HepG2 (cell line): Measurements from ENCODE around the gene VENTX. TPM values are rescaled to one million over a fixed set of nuclear protein-coding genes. Genes with fewer than 3 reads are reported as not detected.

Source experiments
- BCL3 ChIP-seq: sonication (generic); formaldehyde crosslinking; IDR thresholded peaks from 2 replicates; pipeline ENCODE4 v1.5.1; 2020; ENCODE audit warnings: mild to moderate bottlenecking, missing genetic modification reagents, moderate library complexity
- CREM ChIP-seq, 2 experiments: sonication (generic) in 1 of 2; formaldehyde crosslinking in 1 of 2; IDR thresholded peaks; 2 replicates each; pipeline versions ENCODE4 v1.4.0 to v1.6.1; 2016 to 2020; ENCODE audit warnings: antibody characterized with exemption in 1 of 2, mild to moderate bottlenecking in 1 of 2, missing genetic modification reagents in 1 of 2
- DNMT3B ChIP-seq: conservative IDR thresholded peaks from 2 replicates; pipeline ENCODE4 v1.6.1; 2016; ENCODE audit warnings: missing biosample characterization, control low read depth
- GATA4 ChIP-seq: sonication (generic); IDR thresholded peaks from 2 replicates; pipeline ENCODE4 v1.6.1; 2016; ENCODE audit warnings: antibody characterized with exemption, low read depth, borderline replicate concordance
- GATAD2A ChIP-seq: IDR thresholded peaks from 2 replicates; pipeline ENCODE4 v1.6.1; 2016
- KDM6A ChIP-seq: IDR thresholded peaks from 2 replicates; pipeline ENCODE4 v1.6.1; 2016; ENCODE audit warnings: low read depth
- MED8 ChIP-seq: sonication (generic); formaldehyde crosslinking; IDR thresholded peaks from 2 replicates; pipeline ENCODE4 v1.8.1; 2023; ENCODE audit warnings: mild to moderate bottlenecking, missing genetic modification reagents; ENCODE audit not compliant: insufficient replicate concordance
- MTA3 ChIP-seq: sonication (generic); formaldehyde crosslinking; IDR thresholded peaks from 2 replicates; pipeline ENCODE4 v1.4.0; 2020; ENCODE audit warnings: missing genetic modification reagents
- MXD1 ChIP-seq: sonication (generic); formaldehyde crosslinking; IDR thresholded peaks from 2 replicates; pipeline ENCODE4 v1.4.0; 2020; ENCODE audit warnings: mild to moderate bottlenecking, missing genetic modification reagents
- MYPOP ChIP-seq: sonication (generic); formaldehyde crosslinking; IDR thresholded peaks from 2 replicates; pipeline ENCODE4 v1.8.1; 2023; ENCODE audit warnings: mild to moderate bottlenecking, moderate library complexity, missing genetic modification reagents
- NR2C2 ChIP-seq: sonication (generic); formaldehyde crosslinking; IDR thresholded peaks from 2 replicates; pipeline ENCODE4 v1.4.0; 2020; ENCODE audit warnings: missing genetic modification reagents, mild to moderate bottlenecking, moderate library complexity, borderline replicate concordance
- PRPF4 ChIP-seq: fragments of 200-400 bp; formaldehyde crosslinking; IDR thresholded peaks from 2 replicates; pipeline ENCODE4 v1.6.1; 2016; ENCODE audit warnings: low read length, low read depth; ENCODE audit not compliant: poor library complexity, severe bottlenecking
- REPIN1 ChIP-seq: sonication (generic); formaldehyde crosslinking; IDR thresholded peaks from 2 replicates; pipeline ENCODE4 v1.8.0; 2022; ENCODE audit warnings: missing genetic modification reagents, low read depth, mild to moderate bottlenecking, borderline replicate concordance
- SALL2 ChIP-seq: sonication (generic); formaldehyde crosslinking; IDR thresholded peaks from 2 replicates; pipeline ENCODE4 v1.8.1; 2023; ENCODE audit warnings: mild to moderate bottlenecking, missing genetic modification reagents, inconsistent platforms
- TBX2 ChIP-seq: sonication (generic); formaldehyde crosslinking; IDR thresholded peaks from 2 replicates; pipeline ENCODE4 v1.5.0; 2020; ENCODE audit warnings: missing genetic modification reagents, mild to moderate bottlenecking, borderline replicate concordance
- ZFP91 ChIP-seq: sonication (generic); formaldehyde crosslinking; IDR thresholded peaks from 2 replicates; pipeline ENCODE4 v1.9.0; 2022; ENCODE audit warnings: missing genetic modification reagents, mild to moderate bottlenecking, borderline replicate concordance
- ZNF292 ChIP-seq: sonication (generic); formaldehyde crosslinking; IDR thresholded peaks from 2 replicates; pipeline ENCODE4 v1.8.1; 2022; ENCODE audit warnings: mild to moderate bottlenecking, low read depth, missing genetic modification reagents, borderline replicate concordance
- ZNF451 ChIP-seq: sonication (generic); formaldehyde crosslinking; IDR thresholded peaks from 2 replicates; pipeline ENCODE4 v1.5.0; 2020; ENCODE audit warnings: mild to moderate bottlenecking, missing genetic modification reagents
- ZNF574 ChIP-seq: sonication (generic); formaldehyde crosslinking; IDR thresholded peaks from 2 replicates; pipeline ENCODE4 v1.4.0; 2020; ENCODE audit warnings: missing genetic modification reagents
- ZNF652 ChIP-seq: IDR thresholded peaks from 2 replicates; pipeline ENCODE4 v1.6.1; 2016; ENCODE audit warnings: low read depth, borderline replicate concordance
- ZNF788 ChIP-seq: sonication (generic); formaldehyde crosslinking; IDR thresholded peaks from 2 replicates; pipeline ENCODE4 v1.5.0; 2020; ENCODE audit warnings: mild to moderate bottlenecking, missing genetic modification reagents, borderline replicate concordance
- ZNF850 ChIP-seq: sonication (generic); formaldehyde crosslinking; conservative IDR thresholded peaks from 2 replicates; pipeline ENCODE4 v1.9.0; 2021; ENCODE audit warnings: mild to moderate bottlenecking, missing genetic modification reagents
- ZSCAN25 ChIP-seq: sonication (generic); formaldehyde crosslinking; IDR thresholded peaks from 2 replicates; pipeline ENCODE4 v1.8.0; 2022; ENCODE audit warnings: mild to moderate bottlenecking, missing genetic modification reagents
- polyA plus RNA-seq, 8 experiments: library from polyadenylated mRNA; depleted of rRNA in 3 of 8; stranded (reverse) in 7 of 8; unstranded in 1 of 8; fragments of >200 nt; fragmentation: Illumina TruSeq in 4 of 8; extraction: Trizol in 4 of 8; gene quantifications; 2 replicates each; pipeline versions ENCODE4 v1.2.1 to v1.2.3, GENCODE V29; 2011 to 2016; ENCODE audit warnings: low read depth in 4 of 8, missing spikeins in 1 of 8, mixed read lengths in 1 of 8; ENCODE audit not compliant: insufficient read depth in 1 of 8
- total RNA-seq, 5 experiments: library from RNA; depleted of rRNA; stranded (reverse); fragments of >200 nt; fragmentation: Illumina TruSeq; extraction: Trizol; gene quantifications; 2 replicates each; pipeline ENCODE4 v1.2.3, GENCODE V29; 2016; ENCODE audit warnings: low read depth in 1 of 5

Gene VENTX
- total and polyA plus RNA-seq, 2 of the 13 experiments (the other 11 are each of a cell fraction or from before 2014, with no cell fraction given), result not detected

GRCh38 chr10:133278577-133279265, 41.1 kb downstream of the VENTX start (continued):
- TF ChIP-seq ZFP91 (CRISPR knock-in tag) (no peak), GATAD2A (CRISPR knock-in tag) (no peak), CREM (IDR thresholded peaks at IDR 0.05) (peak; percentile 2; the same call in 1 of the 2 replicates), CREM (CRISPR knock-in tag; IDR thresholded peaks at IDR 0.05) (no peak), DNMT3B (CRISPR knock-in tag) (no peak), MXD1 (CRISPR knock-in tag) (no peak), TBX2 (CRISPR knock-in tag) (peak; percentile 20; the same call in 1 of the 2 replicates), KDM6A (CRISPR knock-in tag) (no peak), ZNF850 (CRISPR knock-in tag) (no peak), NR2C2 (no peak), ZSCAN25 (CRISPR knock-in tag) (no peak), BCL3 (CRISPR knock-in tag) (no peak), GATA4 (no peak), ZNF788 (CRISPR knock-in tag) (0 out of 2 replicates have a peak, but pooled peaks have one; percentile 9), REPIN1 (CRISPR knock-in tag) (no peak), ZNF451 (CRISPR knock-in tag) (no peak), MYPOP (CRISPR knock-in tag) (no peak), SALL2 (no peak), MTA3 (CRISPR knock-in tag) (no peak), MED8 (no peak), PRPF4 (no peak), ZNF652 (no peak), ZNF292 (peak; percentile 40; the same call in 1 of the 2 replicates), ZNF574 (CRISPR knock-in tag) (0 out of 2 replicates have a peak, but pooled peaks have one; percentile 39)
